Liver (tissue), 3 donors: ENCODE data around the gene XAF1.

Source experiments
- EGR1 ChIP-seq, 2 donors: IDR thresholded peaks; 2 replicates each; pipeline ENCODE4 v1.6.1; 2016 to 2018; ENCODE audit warnings: antibody characterized with exemption in 2 of 2, low read depth in 2 of 2
- FOXA1 ChIP-seq: IDR thresholded peaks from 2 replicates; pipeline ENCODE4 v1.6.1; 2016; ENCODE audit warnings: antibody characterized with exemption
- GABPA ChIP-seq, 2 donors: IDR thresholded peaks in 1 of 2; conservative IDR thresholded peaks in 1 of 2; 2 replicates each; pipeline ENCODE4 v1.6.1; 2016; ENCODE audit warnings: antibody characterized with exemption in 2 of 2, mild to moderate bottlenecking in 1 of 2, moderate library complexity in 1 of 2
- JUND ChIP-seq, 2 donors: IDR thresholded peaks; 2 replicates each; pipeline ENCODE4 v1.6.1; 2016; ENCODE audit warnings: antibody characterized with exemption in 2 of 2
- MAX ChIP-seq: IDR thresholded peaks from 2 replicates; pipeline ENCODE4 v1.6.1; 2016; ENCODE audit warnings: antibody characterized with exemption
- RAD21 ChIP-seq, 2 donors: IDR thresholded peaks; 2 replicates each; pipeline ENCODE4 v1.6.1; 2016; ENCODE audit warnings: antibody characterized with exemption in 2 of 2, mild to moderate bottlenecking in 2 of 2
- TAF1 ChIP-seq: conservative IDR thresholded peaks from 2 replicates; pipeline ENCODE4 v1.6.1; 2016; ENCODE audit warnings: antibody characterized with exemption, mild to moderate bottlenecking
- TF ChIP-seq, protein P1 (sequence below): fragments of 150-350 bp; IDR thresholded peaks from 2 replicates; pipeline ENCODE4 v1.5.1; 2017; ENCODE audit warnings: improper control_type of control experiment, low read depth, low read length; ENCODE audit not compliant: missing input control
- TF ChIP-seq, protein P2 (sequence below): IDR thresholded peaks from 2 replicates; pipeline ENCODE4 v1.6.1; 2016; ENCODE audit warnings: antibody characterized with exemption, mild to moderate bottlenecking
- TF ChIP-seq, protein P3 (sequence below): IDR thresholded peaks from 2 replicates; pipeline ENCODE4 v1.6.1; 2016; ENCODE audit warnings: antibody characterized with exemption
- TF ChIP-seq, protein P4 (sequence below): IDR thresholded peaks from 2 replicates; pipeline ENCODE4 v1.6.1; 2016; ENCODE audit warnings: antibody characterized with exemption
- donor health status: healthy.
- donor health status: healthy.

DNA sequence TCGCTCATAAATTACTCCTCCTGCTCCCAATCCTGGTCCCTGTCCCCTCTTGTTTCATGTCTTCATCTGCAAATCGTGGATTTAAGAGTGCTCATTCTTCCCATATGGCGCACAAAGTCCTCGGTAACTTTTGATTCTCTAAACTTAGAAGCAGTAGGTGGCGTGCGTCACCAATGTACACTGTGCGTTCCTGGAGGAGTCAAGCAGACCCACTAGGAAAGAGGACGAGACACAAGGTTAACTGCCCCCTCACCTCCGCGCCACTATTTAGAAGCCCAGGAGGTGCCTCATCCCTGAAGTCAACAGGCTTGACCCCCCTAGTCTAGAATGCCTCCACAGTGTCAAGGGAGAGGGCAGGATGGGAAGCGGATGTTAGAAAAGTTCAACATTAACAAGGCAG is 45.5 kb upstream of the XAF1 start:
- TF ChIP-seq, protein P1, sequence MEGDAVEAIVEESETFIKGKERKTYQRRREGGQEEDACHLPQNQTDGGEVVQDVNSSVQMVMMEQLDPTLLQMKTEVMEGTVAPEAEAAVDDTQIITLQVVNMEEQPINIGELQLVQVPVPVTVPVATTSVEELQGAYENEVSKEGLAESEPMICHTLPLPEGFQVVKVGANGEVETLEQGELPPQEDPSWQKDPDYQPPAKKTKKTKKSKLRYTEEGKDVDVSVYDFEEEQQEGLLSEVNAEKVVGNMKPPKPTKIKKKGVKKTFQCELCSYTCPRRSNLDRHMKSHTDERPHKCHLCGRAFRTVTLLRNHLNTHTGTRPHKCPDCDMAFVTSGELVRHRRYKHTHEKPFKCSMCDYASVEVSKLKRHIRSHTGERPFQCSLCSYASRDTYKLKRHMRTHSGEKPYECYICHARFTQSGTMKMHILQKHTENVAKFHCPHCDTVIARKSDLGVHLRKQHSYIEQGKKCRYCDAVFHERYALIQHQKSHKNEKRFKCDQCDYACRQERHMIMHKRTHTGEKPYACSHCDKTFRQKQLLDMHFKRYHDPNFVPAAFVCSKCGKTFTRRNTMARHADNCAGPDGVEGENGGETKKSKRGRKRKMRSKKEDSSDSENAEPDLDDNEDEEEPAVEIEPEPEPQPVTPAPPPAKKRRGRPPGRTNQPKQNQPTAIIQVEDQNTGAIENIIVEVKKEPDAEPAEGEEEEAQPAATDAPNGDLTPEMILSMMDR: no peak
- no peak for TF ChIP-seq GABPA (IDR thresholded peaks at IDR 0.05 in 1 of 2, conservative IDR thresholded peaks at IDR 0.05 in 1 of 2)
- peak in 1 of 2 donors; percentile 58 for TF ChIP-seq RAD21 (IDR thresholded peaks at IDR 0.05)
- no peak for TF ChIP-seq TAF1
- TF ChIP-seq EGR1 (IDR thresholded peaks at IDR 0.05; ENCODE audit: low read depth in 2 of 2): no peak
- TF ChIP-seq, protein P2, sequence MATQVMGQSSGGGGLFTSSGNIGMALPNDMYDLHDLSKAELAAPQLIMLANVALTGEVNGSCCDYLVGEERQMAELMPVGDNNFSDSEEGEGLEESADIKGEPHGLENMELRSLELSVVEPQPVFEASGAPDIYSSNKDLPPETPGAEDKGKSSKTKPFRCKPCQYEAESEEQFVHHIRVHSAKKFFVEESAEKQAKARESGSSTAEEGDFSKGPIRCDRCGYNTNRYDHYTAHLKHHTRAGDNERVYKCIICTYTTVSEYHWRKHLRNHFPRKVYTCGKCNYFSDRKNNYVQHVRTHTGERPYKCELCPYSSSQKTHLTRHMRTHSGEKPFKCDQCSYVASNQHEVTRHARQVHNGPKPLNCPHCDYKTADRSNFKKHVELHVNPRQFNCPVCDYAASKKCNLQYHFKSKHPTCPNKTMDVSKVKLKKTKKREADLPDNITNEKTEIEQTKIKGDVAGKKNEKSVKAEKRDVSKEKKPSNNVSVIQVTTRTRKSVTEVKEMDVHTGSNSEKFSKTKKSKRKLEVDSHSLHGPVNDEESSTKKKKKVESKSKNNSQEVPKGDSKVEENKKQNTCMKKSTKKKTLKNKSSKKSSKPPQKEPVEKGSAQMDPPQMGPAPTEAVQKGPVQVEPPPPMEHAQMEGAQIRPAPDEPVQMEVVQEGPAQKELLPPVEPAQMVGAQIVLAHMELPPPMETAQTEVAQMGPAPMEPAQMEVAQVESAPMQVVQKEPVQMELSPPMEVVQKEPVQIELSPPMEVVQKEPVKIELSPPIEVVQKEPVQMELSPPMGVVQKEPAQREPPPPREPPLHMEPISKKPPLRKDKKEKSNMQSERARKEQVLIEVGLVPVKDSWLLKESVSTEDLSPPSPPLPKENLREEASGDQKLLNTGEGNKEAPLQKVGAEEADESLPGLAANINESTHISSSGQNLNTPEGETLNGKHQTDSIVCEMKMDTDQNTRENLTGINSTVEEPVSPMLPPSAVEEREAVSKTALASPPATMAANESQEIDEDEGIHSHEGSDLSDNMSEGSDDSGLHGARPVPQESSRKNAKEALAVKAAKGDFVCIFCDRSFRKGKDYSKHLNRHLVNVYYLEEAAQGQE: no peak
- no peak for TF ChIP-seq MAX
- no peak for TF ChIP-seq FOXA1
- TF ChIP-seq, protein P3, sequence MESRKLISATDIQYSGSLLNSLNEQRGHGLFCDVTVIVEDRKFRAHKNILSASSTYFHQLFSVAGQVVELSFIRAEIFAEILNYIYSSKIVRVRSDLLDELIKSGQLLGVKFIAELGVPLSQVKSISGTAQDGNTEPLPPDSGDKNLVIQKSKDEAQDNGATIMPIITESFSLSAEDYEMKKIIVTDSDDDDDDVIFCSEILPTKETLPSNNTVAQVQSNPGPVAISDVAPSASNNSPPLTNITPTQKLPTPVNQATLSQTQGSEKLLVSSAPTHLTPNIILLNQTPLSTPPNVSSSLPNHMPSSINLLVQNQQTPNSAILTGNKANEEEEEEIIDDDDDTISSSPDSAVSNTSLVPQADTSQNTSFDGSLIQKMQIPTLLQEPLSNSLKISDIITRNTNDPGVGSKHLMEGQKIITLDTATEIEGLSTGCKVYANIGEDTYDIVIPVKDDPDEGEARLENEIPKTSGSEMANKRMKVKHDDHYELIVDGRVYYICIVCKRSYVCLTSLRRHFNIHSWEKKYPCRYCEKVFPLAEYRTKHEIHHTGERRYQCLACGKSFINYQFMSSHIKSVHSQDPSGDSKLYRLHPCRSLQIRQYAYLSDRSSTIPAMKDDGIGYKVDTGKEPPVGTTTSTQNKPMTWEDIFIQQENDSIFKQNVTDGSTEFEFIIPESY: no peak
- no peak for TF ChIP-seq JUND (IDR thresholded peaks at IDR 0.05)
- TF ChIP-seq, protein P4, sequence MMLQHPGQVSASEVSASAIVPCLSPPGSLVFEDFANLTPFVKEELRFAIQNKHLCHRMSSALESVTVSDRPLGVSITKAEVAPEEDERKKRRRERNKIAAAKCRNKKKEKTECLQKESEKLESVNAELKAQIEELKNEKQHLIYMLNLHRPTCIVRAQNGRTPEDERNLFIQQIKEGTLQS: no peak
